Regular cardiac myocyte (primary cell): Measurements from ENCODE around the gene OR2V1. TPM values are rescaled to one million over a fixed set of nuclear protein-coding genes. Genes with fewer than 3 reads are reported as not detected.

Experiments used
- total RNA-seq: library from RNA; depleted of rRNA; stranded (reverse); fragments of >200 nt; gene quantifications from 2 replicates; pipeline ENCODE4 v1.2.3, GENCODE V29; 2014

Gene OR2V1, protein sequence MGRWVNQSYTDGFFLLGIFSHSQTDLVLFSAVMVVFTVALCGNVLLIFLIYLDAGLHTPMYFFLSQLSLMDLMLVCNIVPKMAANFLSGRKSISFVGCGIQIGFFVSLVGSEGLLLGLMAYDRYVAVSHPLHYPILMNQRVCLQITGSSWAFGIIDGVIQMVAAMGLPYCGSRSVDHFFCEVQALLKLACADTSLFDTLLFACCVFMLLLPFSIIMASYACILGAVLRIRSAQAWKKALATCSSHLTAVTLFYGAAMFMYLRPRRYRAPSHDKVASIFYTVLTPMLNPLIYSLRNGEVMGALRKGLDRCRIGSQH
- total RNA-seq = not detected in 2 replicates

DNA sequence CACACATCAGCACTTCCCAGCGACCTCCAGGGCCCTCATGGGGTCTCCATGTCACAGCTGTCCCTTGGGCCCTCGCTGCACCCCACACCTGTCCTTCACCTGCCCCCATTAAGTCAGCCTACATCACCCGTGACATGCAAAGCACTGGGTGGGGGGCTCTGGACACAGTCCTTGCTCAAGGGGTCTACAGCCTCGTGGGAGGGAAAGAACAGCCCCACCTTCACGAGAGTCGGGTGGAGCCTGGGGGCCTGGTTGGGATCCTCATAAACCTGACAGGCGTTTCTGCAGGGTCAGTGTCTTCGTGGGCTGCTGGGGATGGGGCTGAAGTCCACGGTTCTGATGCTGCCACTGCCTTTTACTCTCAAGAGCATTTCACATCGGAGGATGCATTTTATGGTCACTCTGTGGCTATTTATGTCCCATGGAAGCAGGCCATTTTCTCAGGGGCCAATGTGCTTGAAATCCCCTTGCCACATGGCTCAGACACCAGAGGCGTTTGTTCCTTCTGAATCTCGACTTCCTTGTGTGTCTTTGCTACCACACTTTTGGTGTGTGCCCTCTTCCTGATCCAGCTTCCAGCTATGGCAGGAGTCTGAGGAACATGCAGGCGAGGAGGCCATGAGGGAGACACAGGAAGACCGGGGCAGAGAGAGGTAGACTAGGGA, at the start of gene OR2V1:
OR2V1 (minus strand) TSS at position 338 of the 665 bp plus-strand sequence. CDS start 5,865 bp downstream, outside the sequence.

DNA sequence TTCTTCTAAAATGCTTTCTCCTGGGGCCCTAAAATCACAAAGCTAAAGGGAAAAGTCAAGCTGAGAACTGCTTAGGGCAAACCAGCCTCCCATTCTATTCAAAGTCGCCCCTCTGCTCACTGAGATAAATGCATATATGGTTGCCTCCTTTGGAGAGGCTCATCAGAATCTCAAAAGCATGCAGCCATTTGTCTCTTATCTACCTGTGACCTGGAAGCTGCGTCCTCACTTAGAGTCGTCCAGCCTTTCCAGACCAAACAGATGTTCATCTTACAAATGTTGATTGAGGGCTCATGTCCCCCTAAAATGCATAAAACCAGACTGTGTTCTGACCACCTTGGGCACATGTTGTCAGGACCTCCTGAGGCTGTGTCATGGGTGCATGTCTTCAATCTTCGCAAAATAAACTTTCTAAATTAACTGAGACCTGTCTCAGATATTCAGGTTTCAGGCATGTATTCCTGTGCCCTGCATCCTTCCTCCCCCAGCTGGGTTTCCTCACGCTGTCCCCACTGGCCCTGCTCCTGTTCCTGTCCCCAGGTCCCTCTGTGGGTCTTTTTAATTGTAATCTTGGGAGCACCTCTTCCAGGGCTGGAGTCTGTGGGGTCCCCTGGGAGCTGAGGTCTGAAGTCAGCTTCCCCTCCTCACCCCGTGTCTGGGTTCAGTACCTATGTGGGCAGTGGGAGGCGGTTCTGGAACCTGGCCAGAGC, 16.1 kb upstream of the OR2V1 start, which contains the start of gene OR2V2:
OR2V2 (plus strand) TSS at position 660 of the 710 bp plus-strand sequence. CDS start 7,357 bp downstream, outside the sequence.

Other genes with a start within 250 kb of the OR2V1 start
- not detected in 2 replicates for gene BTNL8, start 232.0 kb downstream of the OR2V1 start, total RNA-seq
- not detected in 2 replicates for gene BTNL3, start 142.3 kb downstream of the OR2V1 start, total RNA-seq
- gene BTNL9, start 90.9 kb downstream of the OR2V1 start, total RNA-seq = not detected in 2 replicates
- not detected in 2 replicates for gene OR2V2, start 16.4 kb upstream of the OR2V1 start, total RNA-seq
- 0.85 and 3.1 TPM in 2 replicates for gene TRIM7, start 74.0 kb upstream of the OR2V1 start, total RNA-seq
- 9.3 and 13.6 TPM in 2 replicates for gene TRIM41, start 92.1 kb upstream of the OR2V1 start, total RNA-seq
- gene RACK1, start 112.7 kb upstream of the OR2V1 start, total RNA-seq = 3,272 and 3,476 TPM in 2 replicates
- 6.8 and 6.9 TPM in 2 replicates for gene TRIM52, start 130.0 kb upstream of the OR2V1 start, total RNA-seq
- gene OR4F3, start 236.1 kb upstream of the OR2V1 start, total RNA-seq = not detected in 2 replicates